ENCODE results near the gene PEPD. TPM values are rescaled to one million over a fixed set of nuclear protein-coding genes. Genes with fewer than 3 reads are reported as not detected.
A peak's percentile ranks its signal among the peaks of the same experiment; 100 is the strongest.

The PEPD gene
- total and polyA plus RNA-seq, 2 experiments from 2014 or later: 141 to 175 TPM

GRCh38 chr19:33417751-33418150 lies 103.8 kb downstream of the PEPD start:
- no peak overlapping the region for H3K4me3 ChIP-seq
- H3K79me2 ChIP-seq: no peaks in the 10 kb centered on the region
- no peak for DNase-seq (ENCODE audit: low spot score)
- H4K20me1 ChIP-seq (ENCODE audit: insufficient read depth, poor library complexity, severe bottlenecking): no peaks in the 10 kb centered on the region
- no peaks in the 10 kb centered on the region for H3K4me1 ChIP-seq (ENCODE audit: insufficient read depth)
- H2AFZ ChIP-seq: no peak overlapping the region
- WGBS (ENCODE audit: low lambda C conversion rate, missing lambda C conversion rate): 97% methylated on average over 14 of the region's 14 CpGs
- H3K36me3 ChIP-seq (replicated peaks; ENCODE audit: insufficient read depth, low read depth): no peaks in the 10 kb centered on the region
- no peaks in the 10 kb centered on the region for H3K27me3 ChIP-seq
- H3K9me3 ChIP-seq (ENCODE audit: low read depth): no peaks in the 10 kb centered on the region
- no peak for TF ChIP-seq EZH2phosphoT487 (IDR thresholded peaks at IDR 0.05; ENCODE audit: low read depth, severe bottlenecking, unreplicated experiment)
- no peak for TF ChIP-seq EZH2 (IDR thresholded peaks at IDR 0.05; ENCODE audit: borderline replicate concordance)
- TF ChIP-seq CTCF (IDR thresholded peaks at IDR 0.05; ENCODE audit: poor library complexity): no peak
- no peaks in the 10 kb centered on the region for H3K9me2 ChIP-seq (replicated peaks; ENCODE audit: insufficient read depth)
- no peak overlapping the region for H3K4me2 ChIP-seq
- no peak overlapping the region for H3K27ac ChIP-seq

- TF ChIP-seq EZH2phosphoT487 (IDR thresholded peaks at IDR 0.05; ENCODE audit: low read depth, severe bottlenecking, unreplicated experiment) (no peak), CTCF (IDR thresholded peaks at IDR 0.05; ENCODE audit: poor library complexity) (peak; percentile 67)
- Histone ChIP-seq H3K36me3 (replicated peaks; ENCODE audit: insufficient read depth, low read depth) (no peaks in the 10 kb centered on the region), H3K4me2 (peak overlapping the region; percentile 28), H4K20me1 (ENCODE audit: insufficient read depth, poor library complexity, severe bottlenecking) (no peaks in the 10 kb centered on the region), H2AFZ (no peak overlapping the region), H3K27me3 (no peaks in the 10 kb centered on the region), H3K27ac (peak overlapping the region; percentile 14), H3K9me3 (ENCODE audit: low read depth) (no peaks in the 10 kb centered on the region), H3K79me2 (no peaks in the 10 kb centered on the region), H3K4me3 (no peak overlapping the region), H3K4me1 (ENCODE audit: insufficient read depth) (no peaks in the 10 kb centered on the region), H3K9me2 (replicated peaks; ENCODE audit: insufficient read depth) (no peaks in the 10 kb centered on the region)
- DNase-seq (ENCODE audit: low spot score): peak; percentile 84
- WGBS (ENCODE audit: low lambda C conversion rate, missing lambda C conversion rate): 40% methylated on average over 26 of the region's 27 CpGs
Measured at GRCh38 chr19:33416307-33417215, 105.0 kb downstream of the PEPD start.

- H4K20me1 ChIP-seq (ENCODE audit: insufficient read depth, poor library complexity, severe bottlenecking): no peaks in the 10 kb centered on the region
- no peaks in the 10 kb centered on the region for H3K9me2 ChIP-seq (replicated peaks; ENCODE audit: insufficient read depth)
- no peaks in the 10 kb centered on the region for H3K36me3 ChIP-seq (replicated peaks; ENCODE audit: insufficient read depth, low read depth)
- H3K9me3 ChIP-seq (ENCODE audit: low read depth): no peaks in the 10 kb centered on the region
- H3K79me2 ChIP-seq: no peaks in the 10 kb centered on the region
- H3K27me3 ChIP-seq: no peaks in the 10 kb centered on the region
- TF ChIP-seq EZH2phosphoT487 (IDR thresholded peaks at IDR 0.05; ENCODE audit: low read depth, severe bottlenecking, unreplicated experiment): no peak
- no peak for TF ChIP-seq EZH2 (IDR thresholded peaks at IDR 0.05; ENCODE audit: borderline replicate concordance)
- no peak for TF ChIP-seq CTCF (IDR thresholded peaks at IDR 0.05; ENCODE audit: poor library complexity)
- WGBS (ENCODE audit: low lambda C conversion rate, missing lambda C conversion rate): 93% methylated on average over 32 of the region's 32 CpGs
- H3K4me1 ChIP-seq (ENCODE audit: insufficient read depth): no peaks in the 10 kb centered on the region
- no peak for DNase-seq (ENCODE audit: low spot score)
- no peak overlapping the region for H3K4me2 ChIP-seq
- H3K27ac ChIP-seq: no peak overlapping the region
- H2AFZ ChIP-seq: no peak overlapping the region
- H3K4me3 ChIP-seq: no peak overlapping the region
Measured at GRCh38 chr19:33414667-33415605, 106.7 kb downstream of the PEPD start.

Data from hepatocyte (in vitro differentiated cells).